WTC11 (cell line): Measurements from ENCODE around the gene ARMH1.

ENCODE experiments used
- MYBL2 ChIP-seq: sonication (generic); formaldehyde crosslinking; IDR thresholded peaks from 2 replicates; pipeline ENCODE4 v1.8.1; 2023; ENCODE audit warnings: mild to moderate bottlenecking, moderate library complexity, missing genetic modification reagents
- TCF7 ChIP-seq: sonication (generic); formaldehyde crosslinking; IDR thresholded peaks from 2 replicates; pipeline ENCODE4 v1.8.0; 2022; ENCODE audit warnings: mild to moderate bottlenecking, low read depth, missing genetic modification reagents, moderate library complexity
- USF2 ChIP-seq: sonication (generic); formaldehyde crosslinking; IDR thresholded peaks from 2 replicates; pipeline ENCODE4 v1.8.1; 2023; ENCODE audit warnings: mild to moderate bottlenecking, missing genetic modification reagents, moderate library complexity

GRCh38 chr1:44705470-44705869 is 31.0 kb downstream of the ARMH1 start:
- TF ChIP-seq MYBL2 (no peak), TCF7 (no peak), USF2 (CRISPR knock-in tag) (no peak)
